Dedifferentiated amniotic fluid mesenchymal stem cell (primary cell): ENCODE measurements around the gene LY6G6C.

Experiments
- DNase-seq: peaks from one replicate; pipeline ENCODE4 v3.0.0-alpha.2; 2016; ENCODE audit errors: extremely low spot score

The LY6G6C gene

GRCh38 chr6:31741815-31742214 is 20.3 kb upstream of the LY6G6C start:
- no peak for DNase-seq

DNA sequence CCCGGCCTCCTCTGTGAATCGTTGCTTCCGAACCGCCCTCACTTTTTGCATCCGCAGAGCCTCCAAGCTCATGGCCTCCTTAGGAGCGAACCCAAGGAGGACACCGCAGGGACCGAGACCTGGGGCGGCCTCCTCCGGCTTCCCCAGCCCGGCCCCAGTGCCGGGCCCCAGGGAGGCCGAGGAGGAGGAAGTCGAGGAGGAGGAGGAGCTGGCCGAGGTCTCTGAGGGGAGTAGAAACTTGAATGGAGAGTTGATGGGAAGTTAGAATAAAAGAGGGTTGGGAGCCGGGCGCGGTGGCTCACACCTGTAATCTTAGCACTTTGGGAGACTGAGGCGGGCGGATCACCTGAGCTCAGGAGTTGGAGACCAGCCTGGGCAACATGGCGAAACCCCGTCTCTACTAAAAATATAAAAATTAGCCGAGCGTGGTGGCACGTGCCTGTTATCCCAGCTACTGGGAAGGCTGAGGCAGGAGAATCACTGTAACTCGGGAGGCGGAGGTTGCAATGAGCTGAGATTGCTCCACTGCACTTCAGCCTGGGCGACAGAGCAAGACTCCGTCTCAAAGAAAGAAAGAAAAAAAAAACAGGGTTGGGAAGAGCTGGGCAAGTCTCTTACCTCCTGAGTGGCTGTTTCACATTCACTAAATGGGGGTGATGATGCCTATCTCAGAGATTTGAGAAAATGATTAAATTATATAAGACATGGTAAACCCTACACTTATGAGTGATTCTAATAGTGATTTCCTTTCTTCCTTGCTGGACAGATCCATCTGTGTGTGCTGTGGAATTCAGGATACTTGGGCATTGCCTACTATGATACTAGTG is 19.1 kb upstream of the LY6G6C start:
- DNase-seq: no peak

DNA sequence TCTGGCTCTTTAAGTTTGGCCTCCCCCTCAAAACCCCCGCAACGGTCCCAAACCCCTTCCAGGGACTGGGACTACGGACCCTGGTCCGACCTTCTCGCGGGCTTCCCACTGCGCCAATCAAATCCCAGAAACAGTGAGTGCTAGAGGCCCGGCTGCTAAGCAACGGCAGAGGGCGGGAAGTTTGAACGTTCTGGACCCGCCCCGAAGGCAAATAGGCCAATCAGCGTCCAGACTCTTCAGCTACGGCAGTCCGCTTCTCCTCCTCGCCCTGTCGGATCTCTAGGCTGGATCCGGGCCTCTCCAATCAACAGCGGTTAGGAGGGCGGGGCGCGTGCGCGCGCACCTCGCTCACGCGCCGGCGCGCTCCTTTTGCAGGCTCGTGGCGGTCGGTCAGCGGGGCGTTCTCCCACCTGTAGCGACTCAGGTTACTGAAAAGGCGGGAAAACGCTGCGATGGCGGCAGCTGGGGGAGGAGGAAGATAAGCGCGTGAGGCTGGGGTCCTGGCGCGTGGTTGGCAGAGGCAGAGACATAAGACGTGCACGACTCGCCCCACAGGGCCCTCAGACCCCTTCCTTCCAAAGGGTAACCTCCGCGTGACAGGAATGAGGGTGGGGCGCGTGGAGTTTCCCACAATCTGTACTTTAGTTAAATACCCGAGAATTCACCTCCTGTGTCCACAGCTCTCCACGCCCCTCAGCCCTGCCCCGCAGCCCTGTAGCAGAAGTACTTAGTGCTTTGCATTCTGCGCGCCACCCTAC is 18.3 kb upstream of the LY6G6C start, which contains the start of gene MSH5:
Gene MSH5 (plus strand): TSS at position 367 of the 758 bp plus-strand sequence. CDS start 462 bp downstream, outside the sequence.
- peak; percentile 99 for DNase-seq

DNA sequence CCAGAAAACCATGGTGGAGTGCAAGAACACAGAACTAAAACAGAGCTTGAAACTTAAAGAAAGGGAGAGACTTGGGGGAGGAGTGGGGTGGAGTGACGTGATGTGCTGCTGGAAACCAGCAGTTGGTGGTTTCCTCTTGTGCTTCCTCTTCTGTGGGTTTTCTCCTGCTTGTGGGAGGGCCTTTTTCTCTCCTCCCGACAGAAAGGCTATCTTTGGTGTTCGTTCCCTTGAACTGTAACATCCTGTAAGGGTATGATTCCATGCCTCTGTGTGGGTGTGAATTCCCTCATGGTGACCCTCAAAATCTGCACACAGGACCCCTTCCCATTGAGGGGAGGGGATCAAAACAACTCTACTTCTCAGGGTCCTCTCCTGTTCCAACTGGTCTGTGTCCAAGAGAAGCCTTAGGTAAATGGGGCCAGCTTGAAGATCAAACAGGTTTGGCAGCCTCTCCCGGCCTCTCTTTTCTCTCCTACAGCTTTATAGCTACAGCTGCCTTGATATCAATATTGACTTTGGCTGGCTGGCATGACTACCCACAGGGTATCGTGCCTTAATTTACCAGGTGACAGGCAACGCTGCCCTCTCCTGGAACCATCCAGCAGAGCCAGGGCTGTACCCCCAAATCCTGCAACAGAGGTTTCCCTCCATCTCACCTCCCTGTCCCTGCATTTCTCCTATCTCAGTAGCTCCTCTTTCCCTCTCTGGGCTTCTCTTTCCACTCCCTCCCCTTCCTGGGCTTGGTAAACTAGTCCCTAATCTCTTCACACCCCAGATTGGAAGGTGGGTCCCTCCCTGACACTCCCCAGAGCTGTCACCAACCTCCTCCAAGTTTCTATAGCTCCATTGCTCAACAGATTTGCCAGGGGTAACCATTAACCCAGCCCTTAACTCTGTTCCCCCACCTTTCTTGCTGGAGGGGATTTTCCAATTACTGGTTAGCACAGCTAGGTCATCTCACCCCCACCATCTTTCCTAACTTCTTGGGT is 16.7 kb upstream of the LY6G6C start:
- peak; percentile 41 for DNase-seq

DNA sequence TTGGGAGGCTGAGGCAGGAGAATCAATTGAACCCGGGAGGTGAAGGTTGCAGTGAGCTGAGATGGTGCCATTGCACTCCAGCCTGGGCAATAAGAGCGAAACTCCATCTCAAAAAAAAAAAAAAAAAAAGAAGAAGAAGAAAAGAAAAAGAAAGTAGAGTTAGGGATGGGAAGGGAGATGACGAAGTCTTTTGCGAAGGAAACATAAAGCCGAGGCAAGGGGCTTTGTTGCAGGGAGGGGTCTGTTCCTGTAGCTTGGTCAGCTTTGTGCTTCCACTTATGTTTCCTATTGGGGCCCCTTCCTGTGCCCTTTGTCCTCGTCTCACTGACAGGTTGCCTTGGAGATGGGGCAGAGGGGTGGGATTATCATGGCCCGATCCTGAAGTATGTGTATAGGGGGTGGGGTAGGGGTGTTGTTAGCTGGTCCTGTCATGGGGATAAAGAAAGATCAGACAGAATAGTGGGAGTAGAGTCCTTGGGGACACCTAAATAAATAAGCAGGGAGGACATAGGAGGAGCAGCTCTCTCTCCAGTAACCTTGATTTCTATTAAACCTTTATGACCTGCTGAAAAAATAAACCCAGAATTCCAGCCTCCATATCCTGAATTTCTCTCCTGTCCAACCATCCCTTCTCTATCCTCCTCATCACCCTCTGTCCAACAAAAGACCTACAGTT is 15.9 kb upstream of the LY6G6C start:
- no peak for DNase-seq

GRCh38 chr6:31736768-31737314 is 15.3 kb upstream of the LY6G6C start:
- DNase-seq: no peak

DNA sequence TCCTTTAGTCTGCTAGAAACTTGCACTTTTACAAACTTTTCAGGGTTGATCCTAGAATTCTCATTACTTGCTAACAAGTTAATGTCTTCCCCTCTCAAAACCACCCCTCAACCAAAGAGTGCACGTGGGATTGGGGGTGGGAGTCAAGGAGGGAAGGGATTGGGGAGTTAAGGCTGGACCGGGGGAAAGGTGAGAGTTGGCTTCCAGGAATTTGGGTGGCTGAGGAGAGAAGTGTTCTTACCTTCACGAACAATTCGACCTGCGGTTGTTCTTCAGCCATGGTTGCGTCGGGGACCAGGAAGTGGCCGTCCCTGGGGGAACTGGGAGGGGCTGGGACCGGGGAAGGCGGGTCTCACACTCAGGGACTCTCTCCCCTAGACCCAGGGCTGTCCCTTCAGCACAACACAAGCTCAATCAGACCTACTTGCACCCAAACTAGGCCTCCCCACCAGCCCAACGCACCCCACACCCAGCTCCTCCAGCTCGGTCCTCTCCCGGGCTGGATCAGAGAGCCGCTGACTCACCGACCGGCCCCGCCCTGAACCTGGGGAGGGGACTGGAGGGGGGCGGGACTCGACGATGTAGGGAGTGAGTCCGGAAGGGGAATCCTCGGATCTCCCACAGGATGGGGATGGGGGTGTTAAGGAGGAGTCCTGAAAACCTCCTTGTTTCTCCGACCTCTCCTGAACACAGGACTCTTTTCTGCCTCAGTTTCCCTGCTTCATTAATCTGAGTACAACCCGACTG is 14.6 kb upstream of the LY6G6C start, which contains the start of gene CLIC1:
Gene CLIC1 (minus strand): TSS at position 510 of the 747 bp plus-strand sequence. CDS start 230 bp downstream, at position 280.
- peak; percentile 66 for DNase-seq

- no peak for DNase-seq
Observed at GRCh38 chr6:31734821-31735406, 13.4 kb upstream of the LY6G6C start.

DNA sequence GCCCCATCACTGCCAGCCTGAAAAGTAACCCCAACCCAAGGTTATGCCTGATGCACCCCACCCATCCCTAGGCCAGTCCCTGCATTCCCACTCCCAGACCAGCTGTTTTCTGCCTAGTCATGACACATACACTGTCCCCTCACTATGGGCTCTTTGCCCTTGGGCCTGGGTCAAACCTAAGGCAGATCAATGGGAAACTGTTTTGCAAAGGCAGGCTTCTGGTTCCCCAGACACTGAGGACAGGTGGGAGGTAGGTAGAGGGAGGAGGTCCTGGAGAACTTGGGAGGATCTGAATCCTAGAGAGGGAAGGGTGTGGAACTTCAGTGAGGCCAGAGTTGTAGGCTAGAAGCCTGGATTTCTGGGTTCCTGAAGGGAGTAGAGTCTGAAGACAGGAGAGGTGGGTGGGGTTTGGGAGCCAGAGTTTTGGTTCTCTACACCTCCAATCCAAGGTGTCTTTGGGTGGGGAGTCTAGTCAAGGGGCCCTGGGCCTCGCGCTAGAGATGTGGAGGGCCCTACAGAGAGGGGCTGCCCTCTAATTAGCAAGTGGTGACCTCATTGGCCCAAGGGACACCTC is 12.8 kb upstream of the LY6G6C start:
- no peak for DNase-seq

GRCh38 chr6:31733734-31734133 is 12.2 kb upstream of the LY6G6C start:
- DNase-seq: no peak

DNA sequence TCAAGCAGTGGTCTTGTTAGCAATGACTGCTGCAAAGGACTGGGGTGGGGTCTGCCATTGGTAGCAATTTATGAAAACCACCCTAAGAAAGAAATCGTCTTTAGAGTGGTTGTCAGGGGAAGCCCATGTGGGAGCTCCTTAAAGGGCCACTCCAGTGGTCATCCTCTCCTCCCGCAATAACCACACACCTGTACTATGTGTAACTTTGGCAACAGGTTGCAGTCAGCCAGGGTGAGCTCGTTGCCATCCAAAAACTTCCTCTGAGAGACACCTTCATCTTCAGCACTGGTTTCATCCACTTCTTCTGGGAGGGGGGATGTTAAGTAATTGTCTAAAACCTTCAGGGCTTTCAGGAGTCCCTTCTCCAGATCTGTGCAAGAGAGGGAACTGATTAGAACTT is 10.5 kb upstream of the LY6G6C start:
- DNase-seq: no peak

GRCh38 chr6:31730631-31731086 is 9.1 kb upstream of the LY6G6C start:
- no peak for DNase-seq

GRCh38 chr6:31729979-31730630 is 8.6 kb upstream of the LY6G6C start:
- DNase-seq: peak; percentile 78

GRCh38 chr6:31729515-31729978 is 8.0 kb upstream of the LY6G6C start:
- peak; percentile 84 for DNase-seq

- DNase-seq: no peak
Observed at GRCh38 chr6:31728767-31729514, 7.4 kb upstream of the LY6G6C start, which contains the start of gene DDAH2. TSS of gene DDAH2 (minus strand) at chr6:31729299. CDS start at chr6:31729161, 138 bp downstream.

DNA sequence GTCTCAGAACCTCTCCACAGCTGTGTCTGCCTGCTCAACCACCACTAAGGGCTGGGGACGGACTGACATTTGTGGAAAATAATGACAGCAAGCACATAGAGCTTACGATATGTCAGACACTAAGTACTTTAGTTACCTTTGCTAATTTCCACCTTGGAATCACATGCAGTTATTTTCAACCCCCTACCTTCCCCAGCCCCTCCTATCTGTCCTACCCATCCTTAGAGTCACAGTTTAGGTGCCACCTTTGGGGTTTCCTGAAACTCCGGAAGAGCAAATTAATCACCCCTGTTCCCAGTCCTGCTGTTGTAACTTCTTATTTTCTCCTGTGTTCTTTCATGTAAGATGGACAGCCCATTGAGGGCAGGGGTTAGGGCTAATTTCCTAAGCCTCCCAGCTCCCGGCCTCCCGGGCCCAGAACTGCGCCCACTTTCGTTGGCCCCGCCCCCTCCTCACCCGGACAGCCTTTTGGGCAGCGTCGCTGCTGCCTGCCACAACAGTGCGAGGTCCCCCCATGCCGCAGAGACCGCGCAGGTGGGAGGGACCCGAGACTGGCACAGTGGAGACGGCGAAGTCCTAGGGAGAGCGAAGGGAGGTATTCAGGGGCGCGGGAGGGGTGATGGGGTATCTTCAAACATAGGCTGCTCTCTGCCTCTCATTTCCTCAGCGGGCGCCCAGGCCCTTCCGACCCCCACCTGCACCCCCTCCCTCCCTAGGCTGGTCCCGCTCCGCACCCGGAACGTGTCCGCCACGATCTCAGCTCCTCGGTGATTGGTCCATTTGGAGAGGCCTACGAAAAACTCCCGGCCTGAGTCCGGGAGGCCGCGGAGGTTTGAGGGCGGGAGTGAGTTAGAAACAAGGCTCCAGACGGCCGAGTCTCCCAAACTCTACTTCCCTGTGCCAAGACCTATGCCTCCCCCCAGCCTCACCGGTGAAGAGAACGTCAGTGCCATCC is 6.4 kb upstream of the LY6G6C start:
- no peak for DNase-seq
